Measurements from ENCODE around the gene TMEM87B.

The TMEM87B gene

DNA sequence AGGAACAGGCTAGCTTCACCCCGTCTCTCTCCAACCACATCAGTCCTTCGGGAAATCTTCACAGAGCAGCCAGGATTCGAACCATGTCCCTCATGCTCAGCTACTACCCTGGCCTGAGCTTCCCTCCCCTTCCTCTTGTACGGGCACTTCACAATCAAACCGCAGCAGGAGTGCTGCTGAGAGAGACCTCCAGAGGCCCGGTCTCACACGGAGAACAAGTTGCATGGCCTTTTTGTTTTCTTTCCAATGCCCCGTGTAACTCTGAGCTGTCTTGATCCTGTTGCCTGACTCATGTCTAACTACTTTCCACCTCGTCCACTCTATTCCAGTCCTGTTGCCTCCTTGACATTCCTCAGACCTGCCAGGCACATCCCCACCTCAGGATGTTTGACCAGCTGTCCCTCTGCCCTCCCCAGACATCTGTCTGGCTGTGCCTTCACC, 108.5 kb downstream of the TMEM87B start:
- Histone ChIP-seq H3K36me3 (ENCODE audit: insufficient read depth, low read length) (no peaks in the 10 kb centered on the region), H3K9ac (ENCODE audit: low read length) (no peak overlapping the region), H3K4me1 (ENCODE audit: insufficient read depth, low read length) (no peaks in the 10 kb centered on the region), H3K4me3 (ENCODE audit: low read depth in 1 of 2, low read length in 2 of 2) (no peak overlapping the region), H3K27ac (ENCODE audit: low read depth, low read length) (no peak overlapping the region), H3K9me3 (ENCODE audit: low read length) (no peaks in the 10 kb centered on the region), H3K27me3 (ENCODE audit: control insufficient read depth in 1 of 2, insufficient read depth in 2 of 2, low read length in 2 of 2) (no peaks in the 10 kb centered on the region)

- Histone ChIP-seq H3K9ac (ENCODE audit: low read length) (no peak overlapping the region), H3K36me3 (ENCODE audit: insufficient read depth, low read length) (no peaks in the 10 kb centered on the region), H3K4me1 (ENCODE audit: insufficient read depth, low read length) (no peaks in the 10 kb centered on the region)
Measured at GRCh38 chr2:112164876-112165275, 109.8 kb downstream of the TMEM87B start.

GRCh38 chr2:112165296-112165695, 110.2 kb downstream of the TMEM87B start:
- H3K4me1 ChIP-seq (ENCODE audit: insufficient read depth, low read length) = no peaks in the 10 kb centered on the region
- H3K9me3 ChIP-seq (ENCODE audit: low read length) = no peaks in the 10 kb centered on the region
- H3K27me3 ChIP-seq (ENCODE audit: control insufficient read depth in 1 of 2, insufficient read depth in 2 of 2, low read length in 2 of 2) = no peaks in the 10 kb centered on the region
- H3K36me3 ChIP-seq (ENCODE audit: insufficient read depth, low read length) = no peaks in the 10 kb centered on the region
- no peak overlapping the region for H3K4me3 ChIP-seq (ENCODE audit: low read depth in 1 of 2, low read length in 2 of 2)
- no peak overlapping the region for H3K27ac ChIP-seq (ENCODE audit: low read depth, low read length)
- no peak overlapping the region for H3K9ac ChIP-seq (ENCODE audit: low read length)

More at GRCh38 chr2:112164876-112165275, 109.8 kb downstream of the TMEM87B start:
- H3K9me3 ChIP-seq (ENCODE audit: low read length) = no peaks in the 10 kb centered on the region
- H3K27me3 ChIP-seq (ENCODE audit: control insufficient read depth in 1 of 2, insufficient read depth in 2 of 2, low read length in 2 of 2) = no peaks in the 10 kb centered on the region
- H3K4me3 ChIP-seq (ENCODE audit: low read depth in 1 of 2, low read length in 2 of 2) = no peak overlapping the region
- H3K27ac ChIP-seq (ENCODE audit: low read depth, low read length) = no peak overlapping the region

- H3K27ac ChIP-seq (ENCODE audit: low read depth, low read length) = no peak overlapping the region
- no peak overlapping the region for H3K4me3 ChIP-seq (ENCODE audit: low read depth in 1 of 2, low read length in 2 of 2)
- no peaks in the 10 kb centered on the region for H3K9me3 ChIP-seq (ENCODE audit: low read length)
- no peaks in the 10 kb centered on the region for H3K27me3 ChIP-seq (ENCODE audit: control insufficient read depth in 1 of 2, insufficient read depth in 2 of 2, low read length in 2 of 2)
- no peaks in the 10 kb centered on the region for H3K36me3 ChIP-seq (ENCODE audit: insufficient read depth, low read length)
- H3K4me1 ChIP-seq (ENCODE audit: insufficient read depth, low read length) = no peaks in the 10 kb centered on the region
- no peak overlapping the region for H3K9ac ChIP-seq (ENCODE audit: low read length)
Measured at GRCh38 chr2:112166806-112167499, 111.9 kb downstream of the TMEM87B start.

GRCh38 chr2:112168422-112169124, 113.5 kb downstream of the TMEM87B start:
- no peaks in the 10 kb centered on the region for H3K27me3 ChIP-seq (ENCODE audit: control insufficient read depth in 1 of 2, insufficient read depth in 2 of 2, low read length in 2 of 2)
- no peak overlapping the region for H3K4me3 ChIP-seq (ENCODE audit: low read depth in 1 of 2, low read length in 2 of 2)
- H3K4me1 ChIP-seq (ENCODE audit: insufficient read depth, low read length) = no peaks in the 10 kb centered on the region
- no peaks in the 10 kb centered on the region for H3K36me3 ChIP-seq (ENCODE audit: insufficient read depth, low read length)
- H3K27ac ChIP-seq (ENCODE audit: low read depth, low read length) = no peak overlapping the region
- H3K9me3 ChIP-seq (ENCODE audit: low read length) = no peaks in the 10 kb centered on the region
- no peak overlapping the region for H3K9ac ChIP-seq (ENCODE audit: low read length)
